Posterior cingulate gyrus (tissue), 11 donors: ENCODE measurements around the gene SPTA1.
"Not testable (repeated sequence)": the region's sequence is repeated elsewhere in the genome, so short reads cannot be mapped to it uniquely, and the experiment has no call there.

Experiments used
- DNase-seq, 10 donors: peaks; one replicate each; pipeline versions ENCODE4 v3.0.0 to v3.0.0-alpha.2; 2020 to 2021; ENCODE audit warnings: mixed read lengths in 3 of 10
- intact Hi-C: fragments of 100-400 bp; cut with DNase I; formaldehyde crosslinking; loops from one replicate; pipeline ENCODE4 v1.15.1; 2023

Gene SPTA1

DNA sequence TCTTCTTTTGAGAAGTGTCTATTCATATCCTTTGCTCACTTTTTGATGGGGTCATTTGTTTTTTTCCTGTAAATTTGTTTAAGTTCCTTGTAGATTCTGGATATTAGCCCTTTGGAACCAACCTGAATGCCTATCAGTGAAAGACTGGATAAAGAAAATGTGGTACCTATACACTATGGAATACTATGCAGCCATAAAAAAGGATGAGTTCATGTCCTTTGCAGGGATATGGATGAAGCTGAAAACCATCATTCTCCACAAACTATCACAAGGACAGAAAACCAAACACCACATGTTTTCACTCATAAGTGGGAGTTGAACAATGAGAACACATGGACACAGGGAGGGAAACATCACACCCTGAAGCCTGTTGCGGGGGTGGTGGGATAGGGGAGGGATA, 1.8 kb upstream of the SPTA1 start:
- DNase-seq, intact Hi-C loops: not testable (repeated sequence)

DNA sequence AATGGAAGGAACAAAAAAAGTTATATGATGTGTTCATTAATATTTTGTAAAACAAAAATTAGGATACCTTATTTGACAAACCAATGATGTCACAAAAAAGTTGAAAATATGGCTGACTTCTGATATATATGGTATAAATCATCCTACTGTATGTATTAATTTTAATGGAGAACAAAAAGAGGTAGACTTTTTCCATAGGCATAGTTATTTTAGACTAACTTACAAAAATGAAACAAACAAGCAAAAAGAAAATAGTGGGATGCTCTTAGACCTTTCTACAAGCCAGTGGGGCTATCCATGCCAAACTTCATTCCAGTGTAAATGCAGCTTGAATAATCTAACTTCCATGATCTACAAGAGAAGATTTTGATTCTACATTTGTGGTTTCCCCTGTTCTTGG, 522 bp upstream of the SPTA1 start:
- intact Hi-C loops, result no loop called here
- no peak for DNase-seq

DNA sequence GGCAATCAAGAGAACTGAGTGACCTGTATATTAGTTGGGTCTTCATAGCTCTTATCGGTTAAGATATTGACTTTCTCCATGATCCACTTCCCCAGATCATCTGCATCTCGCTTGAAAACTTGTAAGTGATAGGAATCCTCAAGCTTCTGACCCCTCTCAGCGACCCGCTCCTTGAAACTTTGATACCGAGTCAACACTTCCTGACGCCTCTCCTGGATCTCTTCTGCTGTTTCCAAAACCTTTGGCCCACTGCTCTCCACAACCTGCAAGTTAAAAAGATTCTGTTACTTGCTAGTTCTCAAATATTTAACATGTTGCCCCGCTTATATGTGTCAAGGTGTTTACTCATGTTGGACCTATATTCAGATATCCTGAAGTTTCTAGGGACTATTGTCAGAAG, 1.4 kb downstream of the SPTA1 start:
- intact Hi-C loops, result no loop called here
- DNase-seq, result no peak

- DNase-seq, result no peak
- intact Hi-C loops, result no loop called here
Observed at GRCh38 chr1:158681606-158682005, 4.9 kb downstream of the SPTA1 start.

- intact Hi-C loops, result no loop called here
- DNase-seq, result no peak
Observed at GRCh38 chr1:158679289-158679688, 7.2 kb downstream of the SPTA1 start.

DNA sequence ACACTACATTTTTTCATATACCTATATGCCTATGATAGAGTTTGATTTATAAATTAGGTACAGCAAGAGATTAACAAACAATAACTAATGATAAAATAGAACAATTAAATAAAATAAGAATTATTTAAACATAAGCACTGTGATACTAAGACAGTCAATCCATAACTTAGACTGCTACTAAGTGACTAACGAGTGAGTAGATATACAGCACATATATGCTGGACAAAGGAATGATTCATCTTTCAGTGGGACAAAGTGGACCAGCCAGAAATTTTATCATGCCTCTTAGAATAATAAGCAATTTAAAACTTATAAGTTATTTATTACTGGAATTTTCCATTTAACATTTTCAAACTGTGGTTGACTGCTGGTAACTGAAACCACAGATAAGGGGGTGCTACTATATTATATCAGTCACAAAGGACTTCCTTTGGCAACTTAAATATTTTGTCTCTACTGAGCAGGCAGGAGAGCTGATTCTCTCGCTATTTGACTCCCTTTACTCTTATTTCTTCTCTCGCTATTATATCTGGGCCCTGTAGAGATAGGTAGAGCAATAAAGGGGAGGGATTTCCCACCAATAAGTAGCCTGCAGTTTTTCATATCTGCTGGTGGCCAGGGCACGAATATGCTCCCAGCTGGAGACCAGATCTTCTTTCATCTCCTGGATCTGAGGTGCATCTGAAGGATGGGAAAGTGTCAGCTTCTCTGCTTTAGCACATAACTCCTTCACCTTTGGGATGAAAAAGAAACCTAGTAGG, 10.8 kb downstream of the SPTA1 start:
- DNase-seq, result no peak
- intact Hi-C loops, result no loop called here

DNA sequence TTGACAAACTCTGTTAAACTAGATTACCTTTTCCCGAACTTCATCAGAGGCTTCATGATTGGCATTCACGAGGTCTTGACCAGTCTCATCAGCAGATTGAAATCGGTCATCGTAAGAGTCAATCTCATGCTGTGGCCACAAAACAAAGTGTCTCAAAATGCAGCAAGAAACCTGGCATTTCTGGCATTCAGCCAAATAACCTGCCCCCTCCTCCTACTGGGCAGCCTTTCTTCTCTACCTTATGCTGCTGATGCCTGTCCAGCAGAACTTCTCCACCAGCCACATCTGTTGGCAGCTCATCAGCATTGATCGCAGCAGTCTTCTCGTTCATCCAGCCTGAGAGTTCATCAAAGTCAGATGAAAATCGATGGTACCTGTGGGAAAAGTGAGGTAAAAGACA, 12.2 kb downstream of the SPTA1 start:
- intact Hi-C loops, result no loop called here
- no peak for DNase-seq

- intact Hi-C loops, result no loop called here
- peak in 1 of 10 donors; percentile 39 for DNase-seq
Observed at GRCh38 chr1:158666037-158666436, 20.5 kb downstream of the SPTA1 start.

DNA sequence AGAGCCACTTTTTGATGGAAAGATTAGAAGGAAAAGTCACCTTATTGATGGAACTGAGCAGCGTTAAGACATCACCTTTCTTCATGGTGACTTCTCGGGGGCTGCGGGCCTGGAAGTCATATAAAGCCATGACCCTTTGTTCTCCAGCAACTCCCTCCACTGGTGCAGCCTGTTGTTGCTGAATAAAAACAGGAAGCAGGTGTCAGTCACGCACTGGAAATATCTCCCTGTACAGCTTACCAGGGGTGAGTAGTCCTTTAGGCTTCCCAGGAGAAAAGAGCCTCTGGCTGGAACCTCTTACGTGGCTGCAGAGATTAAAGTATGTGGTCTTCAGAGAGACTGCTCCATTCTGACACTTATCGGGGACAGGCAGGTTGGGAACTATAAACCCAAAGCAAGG, 31.9 kb downstream of the SPTA1 start:
- no peak for DNase-seq
- intact Hi-C loops, result no loop called here

DNA sequence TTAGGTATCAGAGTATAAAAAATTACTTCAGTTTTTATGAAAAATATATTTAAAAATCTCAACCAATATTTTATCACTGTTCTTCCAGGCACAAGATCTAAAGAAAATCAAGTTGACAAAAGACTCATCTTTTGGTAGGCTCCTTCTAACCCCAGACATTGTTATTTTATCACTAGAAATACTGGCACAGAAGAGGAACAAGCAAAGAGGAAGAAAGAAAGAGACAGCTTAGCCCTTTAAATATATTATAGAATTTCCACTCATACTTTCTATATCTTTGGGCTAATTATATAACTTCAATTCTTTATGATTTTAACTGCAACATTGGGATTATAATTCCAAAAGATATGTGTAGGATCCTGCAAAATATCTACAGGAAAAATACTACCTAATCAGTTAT, 32.4 kb downstream of the SPTA1 start:
- intact Hi-C loops, result no loop called here
- DNase-seq, result no peak

DNA sequence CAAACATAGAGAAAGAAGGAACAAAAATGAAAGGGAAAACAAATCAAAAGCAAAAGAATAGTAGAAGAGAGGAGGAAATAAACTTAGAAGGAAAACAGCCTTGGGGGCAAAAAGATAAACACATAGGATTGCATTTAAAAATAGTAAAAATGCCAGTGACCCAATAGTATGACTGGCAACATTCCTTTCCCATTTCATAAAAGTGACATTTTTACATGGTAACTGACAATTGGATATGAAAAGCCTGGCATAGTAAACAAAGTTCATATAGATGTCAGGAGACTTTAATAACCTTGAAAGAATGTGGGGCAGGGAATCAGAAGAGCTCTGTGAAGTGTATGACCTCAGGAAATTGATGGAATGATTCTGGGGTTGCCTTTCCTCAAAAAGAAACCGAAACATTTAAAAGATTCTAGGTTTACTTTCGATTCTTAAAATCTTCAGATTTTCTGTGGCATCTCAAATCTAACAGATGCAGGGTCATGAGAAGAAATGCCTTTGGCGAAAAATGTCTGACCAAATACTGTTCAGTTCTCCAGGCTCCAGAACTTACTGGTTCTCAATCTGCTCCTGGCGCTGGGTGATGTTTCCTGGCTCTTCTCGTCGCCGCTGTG, 33.7 kb downstream of the SPTA1 start:
- intact Hi-C loops, result no loop called here
- DNase-seq, result no peak

DNA sequence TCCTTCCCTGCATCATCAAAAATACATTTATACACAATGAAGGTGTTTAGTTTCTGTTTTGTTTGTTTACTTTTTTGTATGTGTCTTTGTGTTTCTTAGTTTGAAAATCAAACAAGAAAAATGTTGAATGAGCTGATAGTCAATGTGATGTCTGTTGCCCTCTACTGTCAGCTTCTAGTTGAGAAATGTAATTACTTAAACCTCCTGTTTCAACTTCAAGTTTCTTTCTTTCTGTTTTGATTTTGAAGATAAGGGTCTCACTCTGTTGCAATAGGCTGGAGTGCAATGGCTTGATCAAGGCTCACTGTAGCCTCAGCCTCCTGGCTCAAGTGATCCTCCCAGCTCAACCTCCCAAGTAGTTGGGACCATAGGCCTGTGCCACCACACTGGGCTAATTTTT, 37.5 kb downstream of the SPTA1 start:
- no peak for DNase-seq
- intact Hi-C loops, result no loop called here

- DNase-seq, result no peak
- intact Hi-C loops, result no loop called here
Observed at GRCh38 chr1:158646465-158646864, 40.0 kb downstream of the SPTA1 start.

DNA sequence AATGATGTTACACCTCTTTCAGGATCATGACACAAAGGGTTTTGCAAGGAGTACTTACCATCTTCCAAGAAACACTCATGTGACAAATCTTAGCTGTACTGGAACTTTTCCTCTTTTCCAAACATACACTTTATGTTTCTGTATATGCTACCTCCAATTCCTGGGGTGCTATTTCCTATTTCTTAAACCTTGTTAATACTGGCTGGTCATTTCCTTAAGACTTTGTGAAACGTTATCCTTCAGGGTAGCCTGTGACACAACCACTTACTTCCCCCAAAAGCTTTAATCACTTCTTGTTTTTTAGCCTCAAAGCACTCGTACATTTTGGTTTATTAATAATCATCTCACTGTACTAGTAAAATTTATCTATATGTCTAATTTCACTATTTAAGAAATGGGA, 42.1 kb downstream of the SPTA1 start:
- no peak for DNase-seq
- intact Hi-C loops, result no loop called here

DNA sequence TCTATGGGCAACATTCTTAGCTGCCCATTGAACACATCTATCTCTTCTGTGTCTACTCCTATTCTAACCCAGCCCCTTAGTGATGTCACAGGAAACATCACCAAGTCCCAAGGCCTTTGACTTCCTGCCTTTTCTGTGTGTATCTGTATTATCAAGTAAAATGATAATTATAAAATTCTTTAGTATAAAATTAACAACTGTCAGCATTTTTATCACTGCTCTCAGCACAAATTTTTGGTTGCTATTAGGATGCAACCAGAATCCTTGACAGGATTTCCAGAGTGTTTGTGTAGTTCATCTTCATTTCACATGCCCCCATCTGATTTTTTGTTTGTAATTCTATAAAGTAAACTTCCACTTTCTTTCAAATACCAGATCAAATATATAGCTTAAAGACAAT, 47.6 kb downstream of the SPTA1 start:
- DNase-seq, result no peak
- intact Hi-C loops, result no loop called here

DNA sequence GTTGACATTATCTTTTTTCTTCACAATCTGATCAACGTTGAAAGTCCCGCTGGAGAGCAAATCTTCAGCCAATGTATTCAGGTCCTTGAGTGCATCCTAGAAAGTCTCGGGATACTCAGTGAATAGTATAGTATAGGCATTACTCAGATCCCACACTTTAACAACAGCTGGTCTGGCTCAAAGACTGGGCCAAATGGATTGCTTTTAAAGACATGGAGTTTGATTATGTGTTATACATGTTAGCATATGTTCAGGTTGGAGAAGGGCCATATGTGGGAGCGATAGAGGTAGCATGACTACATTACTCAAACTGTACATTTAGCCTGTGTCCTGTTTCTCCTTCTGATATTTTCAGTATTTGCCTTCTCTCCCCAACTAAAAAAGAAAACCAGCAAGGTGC, 48.4 kb downstream of the SPTA1 start:
- intact Hi-C loops, result no loop called here

DNA sequence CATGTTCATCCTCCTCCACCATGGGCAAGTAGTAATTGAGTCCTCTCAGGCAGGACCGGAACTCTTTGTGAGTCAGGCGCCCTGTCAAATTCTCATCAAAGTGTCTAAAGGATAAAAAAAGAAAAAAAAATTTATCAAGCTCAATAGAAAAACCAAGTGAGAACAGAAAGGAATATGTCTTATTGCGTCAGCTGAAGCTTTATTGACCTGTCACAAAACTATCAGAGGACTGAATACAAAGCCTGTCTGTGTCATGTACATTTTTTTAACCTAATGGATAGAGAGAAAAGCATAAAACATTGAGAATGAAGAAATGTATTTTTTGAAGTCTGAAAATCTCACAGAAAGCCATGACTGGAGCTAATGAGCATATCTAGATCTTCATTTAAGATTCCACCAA, 72.8 kb downstream of the SPTA1 start:
- no peak for DNase-seq
- intact Hi-C loops, result no loop called here

More for the DNA sequence above, 48.4 kb downstream of the SPTA1 start:
- DNase-seq, result no peak

- intact Hi-C loops, result no loop called here
- DNase-seq, result no peak
Observed at GRCh38 chr1:158611916-158612315, 74.6 kb downstream of the SPTA1 start.

GRCh38 chr1:158607296-158607695, 79.2 kb downstream of the SPTA1 start:
- intact Hi-C loops, result no loop called here
- no peak for DNase-seq

GRCh38 chr1:158604968-158605367, 81.5 kb downstream of the SPTA1 start, which contains the start of gene OR10Z1:
TSS of gene OR10Z1 (plus strand) at chr1:158605268. CDS start at chr1:158606439, 1,171 bp downstream.
- no peak for DNase-seq
- intact Hi-C loops, result no loop called here

- no peak for DNase-seq
- intact Hi-C loops, result no loop called here
Observed at GRCh38 chr1:158600735-158601134, 85.8 kb downstream of the SPTA1 start.

- no peak for DNase-seq
- intact Hi-C loops, result no loop called here
Observed at GRCh38 chr1:158586942-158587341, 99.6 kb downstream of the SPTA1 start.
